CD4-positive, alpha-beta T cell treated with Interferon gamma for 1 hour (primary cell): Measurements from ENCODE around the gene IGSF21.
"Not testable (repeated sequence)": the region's sequence is repeated elsewhere in the genome, so short reads cannot be mapped to it uniquely, and the experiment has no call there.

Experiments used
- DNase-seq: peaks from one replicate; pipeline ENCODE4 v3.0.0-alpha.2; 2020

Gene IGSF21

DNA sequence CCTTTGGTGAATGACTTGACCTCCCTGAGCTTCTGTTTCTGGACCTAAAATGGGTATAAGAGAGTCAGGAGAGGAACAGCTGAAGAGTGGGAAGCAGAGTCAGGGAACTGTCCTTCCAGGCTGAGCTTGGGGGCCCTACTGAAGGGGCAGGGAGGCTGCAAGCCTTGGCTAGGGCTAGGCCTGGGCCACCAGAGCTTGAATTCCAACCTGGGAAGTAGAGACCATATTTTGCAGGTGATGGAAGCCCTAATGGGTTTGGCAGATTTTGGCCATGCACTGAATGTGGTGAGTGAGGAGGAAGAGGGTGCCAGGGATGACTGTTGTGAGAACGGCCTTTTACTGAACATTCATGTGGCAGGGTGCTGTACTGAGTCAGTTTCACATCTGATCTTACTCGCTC lies 303.7 kb downstream of the IGSF21 start:
- no peak for DNase-seq

DNA sequence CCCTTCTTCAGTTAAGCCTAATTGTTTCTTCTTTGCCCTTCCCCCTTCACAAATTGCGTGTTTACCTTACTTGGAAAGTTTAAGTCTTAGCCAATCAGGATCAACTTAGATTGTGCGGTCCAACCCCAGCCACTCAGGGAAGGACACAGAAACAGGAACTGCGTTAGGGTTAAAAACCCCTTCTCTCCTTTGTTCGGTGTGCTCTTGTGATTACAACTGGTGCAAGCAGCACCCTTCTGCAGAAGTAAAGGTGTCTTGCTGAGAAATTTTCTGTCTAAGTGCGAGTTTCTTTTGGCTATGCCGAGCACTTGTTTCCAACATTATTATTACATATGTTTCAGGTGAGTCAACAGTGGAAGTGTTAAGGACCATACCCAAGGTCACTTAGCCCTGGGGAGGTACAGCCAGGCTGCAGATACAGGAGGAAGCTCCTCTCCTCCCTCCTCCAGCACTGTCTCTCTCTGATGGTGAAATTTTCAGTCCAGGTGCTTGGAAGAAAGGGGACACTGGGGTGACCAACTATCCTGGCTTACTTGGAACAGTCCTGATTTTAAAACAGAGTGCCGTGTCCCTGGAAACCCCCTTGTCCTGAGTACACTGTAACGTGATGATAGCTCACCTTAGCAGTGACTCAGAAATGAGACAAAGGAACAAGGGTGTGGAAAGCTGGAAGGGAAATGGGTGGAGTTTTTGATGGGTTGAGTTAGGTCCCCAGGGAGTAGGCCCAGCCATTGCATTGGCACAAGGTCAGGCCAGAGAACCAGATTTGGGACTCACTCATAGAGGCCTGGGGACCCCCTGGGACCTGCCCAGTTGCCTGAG lies 304.4 kb downstream of the IGSF21 start:
- DNase-seq = no peak

DNA sequence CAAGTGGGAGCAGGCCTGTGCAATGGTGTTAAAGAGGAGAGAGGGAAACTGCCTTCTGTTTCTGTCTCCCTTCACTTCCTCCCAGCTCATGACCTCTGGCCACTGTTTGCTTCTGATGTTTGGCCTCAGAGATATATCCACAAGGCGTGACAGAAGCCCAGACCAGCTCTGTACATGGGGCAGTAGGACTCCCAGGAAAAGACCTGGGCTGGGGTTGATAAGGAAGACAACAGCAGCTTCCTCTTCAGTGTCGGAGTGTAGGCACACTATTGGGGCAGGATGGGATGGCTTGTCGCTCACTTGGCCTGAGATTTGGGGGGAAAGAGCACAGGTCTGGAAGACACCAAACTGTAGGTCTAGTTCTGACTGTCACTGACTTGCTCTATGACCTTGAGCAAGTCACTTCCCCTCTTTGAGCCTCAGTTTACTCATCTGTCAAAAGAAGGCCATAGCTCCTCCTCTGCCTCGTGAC lies 305.3 kb downstream of the IGSF21 start:
- no peak for DNase-seq

DNA sequence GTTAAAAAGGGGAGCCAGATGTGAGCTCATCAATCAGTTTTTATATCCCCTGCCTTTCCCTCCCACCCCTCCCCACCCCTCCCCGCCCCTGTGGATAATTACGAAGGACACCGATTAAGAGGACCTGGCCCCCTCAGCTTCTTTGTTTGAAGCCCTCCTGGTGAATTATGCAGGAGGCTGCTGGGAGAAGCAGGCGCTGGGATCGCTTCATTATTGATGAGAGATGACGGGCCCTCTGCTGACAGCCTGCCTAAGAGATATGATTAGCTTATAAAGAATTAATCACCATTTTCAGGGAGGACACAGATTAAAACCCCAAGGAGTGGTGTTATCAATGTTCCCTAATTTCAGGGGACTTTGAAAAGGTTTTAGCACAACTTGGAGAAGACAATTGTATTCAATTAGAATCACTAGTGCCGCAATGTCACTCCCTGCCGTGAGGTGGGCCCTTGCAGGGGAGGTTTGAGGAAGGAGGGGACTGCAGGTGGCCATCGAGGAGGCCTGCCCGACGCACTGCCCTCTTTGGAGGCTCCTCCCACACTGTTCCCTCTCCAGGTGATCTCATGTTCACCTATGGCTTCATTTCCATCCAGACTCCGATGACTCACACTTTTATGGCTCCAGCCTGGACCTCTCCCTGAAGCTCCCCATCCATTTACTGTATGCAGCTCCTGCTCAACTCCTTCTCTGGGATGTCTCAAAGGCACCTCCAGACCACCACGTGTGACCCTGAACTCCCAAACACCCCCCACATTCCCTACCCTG lies 306.1 kb downstream of the IGSF21 start:
- no peak for DNase-seq

DNA sequence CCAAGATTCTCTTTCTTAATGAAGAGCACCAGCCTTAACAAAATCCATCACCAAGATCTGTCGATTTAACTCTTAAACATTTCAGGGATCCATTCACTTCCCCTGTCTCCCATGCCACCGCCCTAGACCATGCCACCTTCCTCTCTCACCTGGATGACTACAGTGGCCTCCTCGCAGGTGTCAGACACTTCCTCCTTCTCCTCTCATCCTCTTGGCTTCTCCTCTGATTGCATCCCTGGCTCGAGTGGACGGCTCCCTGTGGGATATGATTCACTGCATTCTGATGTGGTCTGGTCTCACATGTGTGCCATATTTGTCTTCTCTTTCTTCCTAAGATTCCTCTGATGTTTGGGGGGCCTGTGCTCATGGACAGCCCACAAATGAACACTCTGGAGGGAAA lies 306.7 kb downstream of the IGSF21 start:
- no peak for DNase-seq

DNA sequence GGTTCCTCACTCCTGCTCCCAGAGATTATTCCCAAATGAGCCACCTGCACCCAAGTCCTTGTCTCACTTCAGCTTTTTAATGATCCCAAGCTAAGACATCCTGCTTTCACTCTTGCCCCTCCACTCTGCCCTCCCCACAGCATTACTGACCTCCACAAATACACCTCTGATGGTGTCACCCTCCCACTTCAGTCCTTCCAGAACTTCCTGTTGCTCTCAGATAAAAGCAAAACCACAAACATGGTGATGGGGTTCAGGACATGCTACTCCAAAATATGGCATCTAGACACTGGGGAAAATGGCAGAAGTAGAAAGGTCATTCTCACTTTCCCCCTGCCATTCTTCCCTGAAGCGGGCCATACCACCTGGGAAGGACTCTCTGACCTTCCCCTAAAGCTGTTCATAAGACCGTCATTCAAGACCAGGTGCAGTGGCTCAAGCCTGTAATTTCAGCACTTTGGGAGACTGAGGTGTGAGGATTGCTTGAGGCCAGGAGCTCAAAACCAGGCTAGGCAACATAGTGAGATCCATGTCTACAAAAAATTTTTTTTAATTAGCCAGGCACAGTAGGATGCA lies 307.4 kb downstream of the IGSF21 start:
- DNase-seq = no peak

DNA sequence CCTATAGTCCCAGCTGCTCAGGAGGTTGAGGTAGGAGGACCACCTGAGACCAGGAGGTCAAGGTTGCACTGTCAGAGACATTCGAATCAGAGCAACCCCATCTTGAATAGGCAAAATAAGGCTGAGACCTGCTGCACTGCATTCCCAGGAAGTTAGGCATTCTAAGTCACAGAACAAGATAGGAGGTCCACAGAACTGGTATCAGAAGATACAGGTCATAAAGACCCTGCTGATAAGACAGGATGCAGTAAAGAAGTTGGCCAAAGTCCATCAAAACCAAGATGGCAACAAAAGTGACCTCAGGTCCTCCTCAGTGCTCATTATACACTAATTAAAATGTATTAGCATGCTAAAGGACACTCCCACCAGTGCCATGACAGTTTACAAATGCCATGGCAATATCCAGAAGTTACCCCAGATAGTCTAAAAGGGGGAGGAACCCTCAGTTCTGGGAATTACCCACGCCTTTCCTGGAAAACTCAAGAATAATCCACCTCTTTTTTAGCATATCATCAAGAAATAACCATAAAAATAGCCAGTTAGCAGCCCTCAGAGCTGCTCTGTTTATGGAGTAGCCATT lies 307.9 kb downstream of the IGSF21 start:
- no peak for DNase-seq

DNA sequence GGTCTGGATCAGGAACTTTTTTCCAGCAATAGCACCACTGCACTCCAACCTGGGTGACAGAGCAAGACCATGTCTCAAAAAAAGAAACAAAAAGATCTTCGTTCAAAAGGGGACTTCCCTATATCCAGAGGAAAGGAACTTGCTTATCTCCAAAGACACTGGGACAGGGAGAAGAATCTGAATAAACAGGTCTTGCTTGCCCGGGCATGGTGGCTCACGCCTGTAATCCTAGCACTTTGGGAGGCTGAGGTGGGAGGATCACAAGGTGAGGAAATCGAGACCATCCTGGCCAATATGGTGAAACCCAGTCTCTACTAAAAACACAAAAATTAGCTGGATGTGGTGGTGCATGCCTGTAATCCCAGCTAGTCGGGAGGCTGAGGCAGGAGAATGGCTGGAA lies 308.5 kb downstream of the IGSF21 start:
- not testable (repeated sequence) for DNase-seq

DNA sequence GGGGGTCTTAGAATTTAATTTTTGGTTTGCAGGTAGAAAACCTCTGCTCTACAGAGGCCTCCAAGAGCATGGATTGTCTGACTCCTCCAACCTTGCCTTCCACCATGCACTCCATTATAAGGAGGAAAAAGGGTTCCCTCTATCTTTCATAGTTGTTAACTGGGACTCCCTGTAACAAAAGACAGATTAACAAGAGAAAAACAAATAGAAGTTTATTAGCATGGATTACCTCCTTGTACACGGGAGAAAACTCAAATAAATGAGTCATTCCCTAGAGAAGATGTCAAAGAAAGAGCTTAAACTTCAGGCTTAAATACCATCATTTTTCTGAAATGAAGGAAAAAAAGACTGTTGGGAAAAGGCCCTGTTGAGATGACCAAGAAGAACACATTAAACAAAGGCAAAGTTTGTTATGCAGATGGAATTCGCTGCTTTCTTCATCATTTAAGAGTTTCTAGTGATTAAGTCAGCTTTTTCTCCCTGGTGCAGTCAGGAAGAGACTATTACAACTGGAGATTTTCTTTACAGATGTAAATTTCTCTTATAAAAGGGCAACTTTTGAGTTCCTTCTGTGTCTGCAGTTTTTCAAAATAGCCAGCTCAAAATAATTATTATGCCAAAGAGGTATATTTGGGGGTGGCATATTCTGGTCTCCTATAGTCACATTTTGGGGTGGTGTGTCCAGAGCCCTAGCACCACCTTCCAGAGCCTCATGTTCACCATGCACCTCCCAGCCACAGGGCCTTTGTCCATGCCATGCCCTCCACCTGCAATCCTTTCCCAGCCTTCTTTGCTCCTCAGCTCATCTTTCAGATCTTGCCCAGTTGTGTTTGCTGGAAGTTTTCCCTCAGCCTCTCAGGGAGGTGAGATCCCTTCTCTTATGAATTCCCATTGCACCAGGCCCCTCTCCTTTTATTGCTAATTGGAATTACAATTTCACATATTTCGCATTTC lies 310.0 kb downstream of the IGSF21 start:
- DNase-seq = no peak

DNA sequence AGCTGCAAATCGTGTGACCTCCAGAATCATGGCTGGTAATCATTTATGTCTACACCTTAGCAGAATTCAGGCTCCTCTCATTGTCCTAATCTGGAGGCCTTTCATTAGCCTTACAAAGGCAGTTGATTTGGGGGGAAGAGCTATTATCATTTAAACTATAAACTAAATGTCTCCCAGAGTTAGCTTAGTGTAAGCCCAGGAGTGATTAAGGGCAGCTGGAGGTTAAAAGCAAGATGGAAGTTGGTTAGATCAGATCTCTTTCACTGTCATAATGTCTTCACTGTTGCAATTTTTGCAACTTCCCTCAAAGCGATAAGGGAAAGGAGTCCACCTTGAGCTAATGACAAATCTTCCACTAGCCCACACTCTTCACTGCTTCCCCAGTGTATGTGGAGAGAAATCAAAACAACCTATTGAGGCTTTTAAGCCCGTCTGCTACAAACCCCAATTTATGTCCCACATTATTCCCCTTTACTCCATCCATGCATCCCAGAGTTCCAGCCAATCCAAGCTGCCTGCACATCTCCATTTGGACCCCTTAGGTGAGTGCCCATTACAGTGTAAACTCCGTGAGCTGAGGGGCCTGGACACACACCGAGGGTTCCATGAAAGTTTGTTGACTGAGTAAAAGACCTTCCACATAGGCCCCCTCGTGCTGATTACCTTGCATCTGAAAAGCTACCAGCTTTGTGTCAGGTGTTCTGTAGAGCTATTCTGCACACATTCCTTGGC lies 311.7 kb downstream of the IGSF21 start:
- DNase-seq = no peak

DNA sequence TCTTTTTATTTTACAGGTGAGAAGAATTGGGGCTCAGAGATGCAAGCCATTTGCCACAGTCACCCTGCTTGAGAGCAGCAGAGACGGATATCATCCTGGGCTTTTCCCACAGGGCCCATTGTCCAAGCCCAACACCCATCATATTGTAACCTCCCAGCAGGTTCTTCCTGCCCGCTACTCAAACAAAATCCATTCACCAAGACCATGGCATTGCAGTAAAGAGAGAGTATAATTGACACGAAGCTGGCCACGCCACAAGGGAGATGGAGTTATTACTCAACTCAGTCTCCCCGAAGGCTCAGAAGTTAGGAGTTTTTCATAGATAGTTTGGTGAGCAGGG lies 312.2 kb downstream of the IGSF21 start:
- DNase-seq = no peak

DNA sequence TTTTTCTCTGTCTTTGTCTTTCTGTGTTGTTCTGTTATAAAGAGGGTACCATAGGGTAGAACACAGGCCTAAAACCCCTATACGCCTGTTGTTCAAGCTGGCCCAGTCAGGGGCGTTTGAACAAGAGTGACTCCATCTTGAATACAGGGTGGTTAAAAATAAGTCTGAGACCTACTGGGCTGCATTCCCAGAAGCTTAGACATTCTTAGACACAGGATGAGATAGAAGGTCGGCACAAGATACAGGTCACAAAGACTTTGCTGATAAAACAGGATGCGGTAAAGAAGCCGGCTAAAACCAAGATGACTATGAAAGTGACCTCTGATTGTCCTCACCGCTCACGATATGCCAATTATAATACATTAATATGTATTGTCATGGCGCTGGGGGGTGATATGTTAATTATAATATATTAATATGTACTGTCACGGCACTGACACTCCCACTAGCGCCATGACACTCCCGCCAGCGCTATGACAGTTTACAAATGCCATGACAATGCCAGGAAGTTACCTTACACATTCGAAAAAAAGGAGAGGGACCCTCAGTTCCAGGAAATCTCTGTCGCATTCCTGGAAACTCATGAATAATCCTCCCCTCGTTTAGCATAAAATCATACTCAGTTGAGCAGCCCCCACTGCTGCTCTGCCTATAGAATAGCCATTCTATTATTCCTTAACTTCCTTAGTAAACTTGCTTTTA lies 314.6 kb downstream of the IGSF21 start:
- DNase-seq = no peak

DNA sequence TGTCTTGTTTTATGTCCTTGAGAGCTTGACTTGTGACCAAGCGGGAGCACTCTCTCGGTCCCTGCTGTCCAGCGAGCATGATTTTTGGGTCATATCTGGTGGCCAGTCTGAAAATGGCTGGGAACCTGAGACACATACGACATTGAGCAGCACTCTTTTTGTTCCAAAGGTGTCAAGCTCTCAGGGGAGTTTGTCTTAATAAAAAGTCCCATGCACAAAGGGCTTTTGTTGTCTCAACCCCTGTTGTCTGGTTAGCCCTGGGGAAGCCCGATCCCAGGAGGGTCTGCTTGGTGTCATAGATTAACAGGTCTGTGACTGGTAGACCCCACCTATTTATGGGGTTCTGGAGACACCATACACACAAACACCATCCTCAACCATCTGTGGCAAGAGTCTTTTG lies 315.4 kb downstream of the IGSF21 start:
- DNase-seq = no peak

DNA sequence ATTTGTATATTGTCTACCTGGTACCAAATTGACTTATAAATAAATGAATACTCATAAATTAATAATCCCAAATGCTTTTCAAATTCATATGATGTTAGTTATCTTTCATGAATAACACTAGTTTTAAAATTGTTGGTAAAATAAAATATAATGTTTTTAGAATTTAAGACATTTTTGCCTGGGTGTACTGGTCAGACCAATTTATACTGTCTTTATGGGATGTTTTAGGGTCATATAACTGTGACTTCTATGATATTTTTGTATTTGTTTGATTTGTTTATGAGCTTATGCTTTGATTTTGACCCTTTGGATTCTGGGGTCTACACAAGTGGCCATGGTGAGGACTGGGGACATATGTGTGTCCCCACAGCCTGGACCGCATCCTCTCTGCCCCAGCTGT lies 319.0 kb downstream of the IGSF21 start:
- no peak for DNase-seq
